ENCODE data around the gene NUCKS1.

NUCKS1 gene

GRCh38 chr1:205750138-205751035 is at the start of gene NUCKS1:
Gene NUCKS1 (minus strand): TSS chr1:205750182. CDS start chr1:205749973, 209 bp downstream.
- peak; percentile 92 for DNase-seq (ENCODE audit: low spot score)

- no peak for DNase-seq (ENCODE audit: low spot score)
Measured at GRCh38 chr1:205798577-205798976, 48.6 kb upstream of the NUCKS1 start.

DNA sequence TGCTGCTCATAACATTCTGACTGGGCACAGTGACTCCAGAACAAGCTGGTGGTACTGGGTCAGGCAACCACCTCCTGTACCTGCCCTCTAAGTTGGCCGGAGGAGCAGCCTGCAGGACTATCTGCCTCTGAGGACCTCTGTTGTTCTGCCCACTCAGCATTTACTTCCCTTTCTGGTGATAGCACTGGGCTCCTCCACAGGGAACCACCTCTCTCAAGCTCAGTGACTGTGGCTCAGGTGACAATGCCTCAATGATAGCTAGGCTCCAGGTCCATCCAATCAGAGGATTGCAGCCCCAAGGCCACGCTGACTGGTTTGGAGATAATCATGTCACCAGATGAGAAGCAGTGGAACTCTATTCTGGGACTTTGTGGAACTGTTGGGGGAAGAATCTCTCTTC is 47.2 kb upstream of the NUCKS1 start:
- no peak for DNase-seq (ENCODE audit: low spot score)

DNA sequence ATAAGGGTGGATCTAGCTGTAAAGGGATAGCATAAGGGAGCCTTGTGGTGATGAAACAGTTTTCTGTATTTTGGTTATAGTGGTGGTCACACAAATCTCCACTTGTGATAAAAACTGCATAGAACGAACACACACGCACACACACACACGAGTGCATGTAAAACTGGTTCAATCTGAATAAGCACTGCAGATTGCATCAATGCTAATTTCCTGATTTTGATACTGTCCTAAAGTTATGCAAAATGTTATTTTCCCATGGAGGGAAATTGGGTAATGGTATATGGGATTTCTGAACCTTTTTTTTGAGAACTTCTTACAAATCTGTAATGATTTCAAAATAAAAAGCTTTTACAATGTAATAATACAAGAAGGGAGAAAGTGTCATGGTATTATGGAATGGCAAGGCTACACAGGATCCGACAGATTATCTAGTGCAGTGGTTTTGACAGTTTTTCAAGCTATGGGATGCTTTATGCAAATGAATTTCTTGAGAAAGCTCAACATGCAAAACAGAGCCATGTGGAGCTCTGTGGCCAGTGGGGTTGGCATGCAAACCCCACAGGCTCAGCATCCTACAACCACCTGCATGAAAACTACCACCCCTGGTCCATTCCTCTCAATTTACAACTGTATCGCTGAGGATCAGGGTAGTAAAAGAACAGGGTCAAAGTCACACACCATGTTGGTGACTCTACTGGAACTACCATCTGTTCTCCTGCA is 44.2 kb upstream of the NUCKS1 start:
- DNase-seq (ENCODE audit: low spot score): no peak

- DNase-seq (ENCODE audit: low spot score): no peak
Measured at GRCh38 chr1:205792961-205793673, 43.1 kb upstream of the NUCKS1 start.

GRCh38 chr1:205792481-205792881 is 42.5 kb upstream of the NUCKS1 start:
- DNase-seq (ENCODE audit: low spot score): no peak

GRCh38 chr1:205791568-205792180 is 41.7 kb upstream of the NUCKS1 start:
- DNase-seq (ENCODE audit: low spot score): peak; percentile 82

DNA sequence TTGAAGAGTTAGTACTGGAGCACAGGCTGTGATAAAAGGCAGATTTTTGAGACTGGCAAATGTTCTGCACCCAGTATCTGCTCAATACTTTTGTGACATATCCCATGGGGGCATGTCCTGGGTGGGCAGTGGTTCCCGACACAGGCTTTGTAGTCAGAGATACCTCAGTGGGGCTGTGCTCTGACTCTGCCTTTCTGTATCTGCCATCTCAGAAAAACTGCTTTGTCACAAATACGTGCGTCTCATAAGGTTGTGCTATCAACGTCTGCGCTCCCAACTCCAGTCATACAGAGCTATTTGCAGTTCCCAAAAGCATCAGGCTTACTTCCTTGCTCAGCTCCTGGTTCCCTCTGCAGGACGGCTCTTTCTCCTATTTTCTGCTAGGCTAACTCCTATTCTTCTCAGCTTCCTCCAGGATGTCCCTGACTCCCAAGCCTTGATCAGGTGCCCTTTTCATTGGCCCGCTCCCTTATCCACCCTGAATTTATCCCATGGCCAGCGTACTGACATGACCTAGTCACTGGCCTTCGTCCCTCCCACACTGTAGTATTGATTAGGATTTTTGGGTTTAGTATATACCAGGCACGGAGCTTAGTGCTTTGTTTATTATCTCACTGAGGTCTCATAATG is 37.4 kb upstream of the NUCKS1 start:
- DNase-seq (ENCODE audit: low spot score): no peak

DNA sequence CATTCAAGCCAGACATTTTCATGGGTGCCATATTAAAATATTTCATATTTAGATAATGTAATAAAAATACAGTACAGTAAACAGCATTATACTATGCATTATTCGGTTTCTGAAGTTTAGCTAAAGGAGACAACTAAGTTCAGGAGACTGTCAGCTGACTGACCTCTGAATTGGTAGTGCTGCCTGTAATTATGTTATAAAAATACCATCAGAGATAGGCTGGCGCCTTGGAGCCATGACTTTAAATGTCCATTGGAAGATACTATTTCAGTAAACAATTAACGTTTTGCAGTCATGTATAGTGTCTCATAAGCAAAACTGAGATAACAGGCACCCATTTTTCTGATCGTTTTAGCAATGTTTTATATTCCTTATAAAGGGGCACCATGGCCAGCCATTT is 36.6 kb upstream of the NUCKS1 start:
- no peak for DNase-seq (ENCODE audit: low spot score)

- no peak for DNase-seq (ENCODE audit: low spot score)
Measured at GRCh38 chr1:205785446-205785845, 35.5 kb upstream of the NUCKS1 start.

GRCh38 chr1:205783904-205784303 is 33.9 kb upstream of the NUCKS1 start:
- DNase-seq (ENCODE audit: low spot score): no peak

- DNase-seq (ENCODE audit: low spot score): no peak
Measured at GRCh38 chr1:205783433-205783795, 33.4 kb upstream of the NUCKS1 start.

DNA sequence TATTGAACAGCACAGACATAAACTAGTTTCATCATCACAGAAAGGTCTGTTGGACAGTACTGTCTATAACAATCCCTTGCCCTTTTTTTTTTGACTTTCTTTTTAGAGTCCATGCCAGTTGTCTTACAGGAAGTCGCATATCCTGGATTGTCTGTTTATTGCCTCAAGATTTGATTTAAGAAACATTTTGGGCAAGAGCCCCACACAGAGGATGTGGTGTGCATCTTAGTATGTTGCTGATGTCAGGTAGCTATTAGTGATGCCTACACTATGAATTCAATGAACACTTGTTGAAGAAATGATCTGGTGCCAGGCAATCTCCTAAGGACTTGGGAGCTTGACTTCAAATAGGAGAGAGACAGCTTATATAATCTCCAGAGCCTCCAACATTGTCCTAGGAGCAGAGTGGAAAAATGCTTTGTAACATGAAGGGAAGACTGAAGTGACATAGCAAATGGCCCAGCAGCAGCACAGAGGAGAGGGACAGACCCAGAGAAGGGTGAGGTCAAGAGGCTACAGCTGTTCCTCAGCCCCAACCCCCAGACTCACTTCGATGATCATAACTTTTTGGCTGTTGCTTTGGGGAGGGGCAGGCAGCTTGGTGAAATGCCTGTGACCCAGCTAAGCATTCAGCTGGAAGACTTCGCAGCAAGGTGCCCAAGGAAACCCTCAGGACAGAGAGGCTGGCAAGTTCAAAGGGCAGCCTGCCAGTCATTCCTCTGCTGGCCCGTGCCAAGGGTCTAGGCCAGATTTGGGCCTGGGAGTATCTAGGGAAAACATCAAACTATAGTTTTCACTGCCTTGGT is 32.8 kb upstream of the NUCKS1 start:
- DNase-seq (ENCODE audit: low spot score): no peak

- no peak for DNase-seq (ENCODE audit: low spot score)
Measured at GRCh38 chr1:205780335-205780734, 30.4 kb upstream of the NUCKS1 start.

- DNase-seq (ENCODE audit: low spot score): no peak
Measured at GRCh38 chr1:205777994-205778393, 28.0 kb upstream of the NUCKS1 start.

GRCh38 chr1:205775717-205776056 is 25.7 kb upstream of the NUCKS1 start:
- DNase-seq (ENCODE audit: low spot score): peak; percentile 49

GRCh38 chr1:205775015-205775716 is 25.2 kb upstream of the NUCKS1 start, which contains the start of gene RAB29:
Gene RAB29 (minus strand): TSS chr1:205775482. CDS start chr1:205774956, 526 bp downstream.
- DNase-seq (ENCODE audit: low spot score): peak; percentile 87

GRCh38 chr1:205774198-205775014 is 24.4 kb upstream of the NUCKS1 start:
- DNase-seq (ENCODE audit: low spot score): peak; percentile 20

GRCh38 chr1:205772607-205773032 is 22.6 kb upstream of the NUCKS1 start:
- DNase-seq (ENCODE audit: low spot score): no peak

All from GM03348 (cell line).